Epithelial cell of esophagus (primary cell): ENCODE results near the gene RNASEL.

Experiments used
- DNase-seq: peaks from one replicate; pipeline ENCODE4 v3.0.0; 2010; ENCODE audit warnings: low read depth
- H3K4me3 ChIP-seq: 2 replicates; pipeline ENCODE4 v1.5.1; 2011; ENCODE audit warnings: mild to moderate bottlenecking, low read length, control low read depth
- CTCF ChIP-seq: IDR thresholded peaks from 2 replicates; pipeline ENCODE4 v1.5.1; 2011; ENCODE audit warnings: low read depth, mild to moderate bottlenecking, low read length, control low read depth, inconsistent platforms; ENCODE audit not compliant: insufficient read depth; ENCODE audit errors: missing control alignments

The RNASEL gene

GRCh38 chr1:182561456-182561855 is 27.6 kb downstream of the RNASEL start:
- no peak overlapping the region for H3K4me3 ChIP-seq
- no peak for TF ChIP-seq CTCF
- no peak for DNase-seq

- no peak for TF ChIP-seq CTCF
- no peak overlapping the region for H3K4me3 ChIP-seq
- DNase-seq, result no peak
These were observed 28.6 kb downstream of the RNASEL start for GRCh38 chr1:182560392-182560984.

GRCh38 chr1:182556279-182556678 is 32.8 kb downstream of the RNASEL start:
- TF ChIP-seq CTCF, result no peak
- H3K4me3 ChIP-seq, result no peak overlapping the region
- DNase-seq, result peak; percentile 67

- no peak for TF ChIP-seq CTCF
- H3K4me3 ChIP-seq, result no peak overlapping the region
- no peak for DNase-seq
These were observed 33.6 kb downstream of the RNASEL start for GRCh38 chr1:182555493-182555892.

GRCh38 chr1:182552527-182552926 is 36.5 kb downstream of the RNASEL start:
- DNase-seq, result no peak
- H3K4me3 ChIP-seq, result no peak overlapping the region
- no peak for TF ChIP-seq CTCF

- no peak for DNase-seq
- TF ChIP-seq CTCF, result no peak
- H3K4me3 ChIP-seq, result no peak overlapping the region
These were observed 39.2 kb downstream of the RNASEL start for GRCh38 chr1:182549811-182550210.

GRCh38 chr1:182549346-182549745 is 39.7 kb downstream of the RNASEL start:
- no peak for TF ChIP-seq CTCF

More at GRCh38 chr1:182549346-182549745, 39.7 kb downstream of the RNASEL start:
- DNase-seq, result no peak
- no peak overlapping the region for H3K4me3 ChIP-seq
